Measurements from ENCODE around the gene SLC6A9. TPM values are rescaled to one million over a fixed set of nuclear protein-coding genes. Genes with fewer than 3 reads are reported as not detected.
A peak's percentile ranks its signal among the peaks of the same experiment; 100 is the strongest.

The SLC6A9 gene
- total RNA-seq, 4 donors from 2014 or later: 59.2 to 95.4 (median 84.5) TPM

DNA sequence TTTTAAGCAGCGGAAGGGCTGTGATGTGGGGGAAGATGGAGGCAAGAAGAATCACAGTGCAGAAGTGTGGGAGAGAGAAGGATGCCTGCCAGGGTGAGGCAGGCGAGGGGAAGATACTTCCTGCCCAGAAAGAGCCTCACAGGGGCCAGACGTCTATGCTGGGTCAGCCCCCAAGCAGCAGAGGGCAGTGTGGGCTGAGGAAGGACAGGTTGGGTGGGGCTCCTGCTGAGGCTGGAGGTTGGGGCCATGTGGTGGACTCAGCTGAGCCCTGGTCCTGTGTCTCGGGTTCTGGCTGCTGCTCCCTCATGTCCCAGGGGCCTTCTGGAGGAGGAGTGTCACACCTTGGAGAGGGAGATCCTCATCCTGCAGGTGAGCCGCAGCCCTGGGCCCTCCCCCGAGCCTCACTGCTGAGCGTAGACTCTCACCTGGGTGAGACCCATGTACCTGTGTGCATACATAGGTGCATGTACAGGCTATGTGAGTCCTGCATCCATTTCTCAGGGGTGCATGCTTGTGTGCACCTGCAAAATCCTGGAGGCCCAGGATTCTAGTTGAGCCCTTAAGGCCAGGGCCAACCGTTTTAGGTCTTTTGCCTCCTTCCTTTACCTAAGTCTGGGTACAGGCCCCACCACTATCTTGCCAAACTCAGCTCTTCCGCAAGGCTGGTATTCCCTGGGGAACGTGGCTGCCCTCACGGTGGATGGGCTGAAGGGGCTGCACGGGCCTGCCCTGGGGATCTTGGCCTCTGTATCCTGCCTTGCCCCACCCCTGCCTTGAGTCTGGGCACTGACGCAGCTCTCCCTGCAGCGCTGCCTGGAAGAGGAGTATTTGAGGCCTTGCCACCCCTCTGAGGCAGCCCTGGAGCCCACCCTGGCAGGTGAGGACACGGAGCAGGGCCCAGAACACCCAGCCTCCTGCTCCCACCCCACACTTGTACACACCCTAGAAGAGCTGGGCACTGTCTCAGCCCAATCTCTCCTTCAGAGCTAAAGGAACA lies 36.2 kb downstream of the SLC6A9 start:
- Histone ChIP-seq H3K4me1 (peaks cover 25% of the 10 kb centered on the region), H3K4me3 (no peak overlapping the region), H3K27ac (no peak overlapping the region), H3K9me3 (no peaks in the 10 kb centered on the region), H3K36me3 (peaks cover 6% of the 10 kb centered on the region), H3K27me3 (no peaks in the 10 kb centered on the region)
- DNase-seq (ENCODE audit: low spot score in 2 of 2): no peak
- WGBS: 81% methylated on average over 10 of the region's 15 CpGs
- no peak for TF ChIP-seq POLR2AphosphoS5 (IDR thresholded peaks at IDR 0.05)
- no peak for TF ChIP-seq POLR2A (IDR thresholded peaks at IDR 0.05)
- TF ChIP-seq EP300 (IDR thresholded peaks at IDR 0.05): no peak
- TF ChIP-seq, protein P1, sequence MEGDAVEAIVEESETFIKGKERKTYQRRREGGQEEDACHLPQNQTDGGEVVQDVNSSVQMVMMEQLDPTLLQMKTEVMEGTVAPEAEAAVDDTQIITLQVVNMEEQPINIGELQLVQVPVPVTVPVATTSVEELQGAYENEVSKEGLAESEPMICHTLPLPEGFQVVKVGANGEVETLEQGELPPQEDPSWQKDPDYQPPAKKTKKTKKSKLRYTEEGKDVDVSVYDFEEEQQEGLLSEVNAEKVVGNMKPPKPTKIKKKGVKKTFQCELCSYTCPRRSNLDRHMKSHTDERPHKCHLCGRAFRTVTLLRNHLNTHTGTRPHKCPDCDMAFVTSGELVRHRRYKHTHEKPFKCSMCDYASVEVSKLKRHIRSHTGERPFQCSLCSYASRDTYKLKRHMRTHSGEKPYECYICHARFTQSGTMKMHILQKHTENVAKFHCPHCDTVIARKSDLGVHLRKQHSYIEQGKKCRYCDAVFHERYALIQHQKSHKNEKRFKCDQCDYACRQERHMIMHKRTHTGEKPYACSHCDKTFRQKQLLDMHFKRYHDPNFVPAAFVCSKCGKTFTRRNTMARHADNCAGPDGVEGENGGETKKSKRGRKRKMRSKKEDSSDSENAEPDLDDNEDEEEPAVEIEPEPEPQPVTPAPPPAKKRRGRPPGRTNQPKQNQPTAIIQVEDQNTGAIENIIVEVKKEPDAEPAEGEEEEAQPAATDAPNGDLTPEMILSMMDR (IDR thresholded peaks at IDR 0.05): no peak

DNA sequence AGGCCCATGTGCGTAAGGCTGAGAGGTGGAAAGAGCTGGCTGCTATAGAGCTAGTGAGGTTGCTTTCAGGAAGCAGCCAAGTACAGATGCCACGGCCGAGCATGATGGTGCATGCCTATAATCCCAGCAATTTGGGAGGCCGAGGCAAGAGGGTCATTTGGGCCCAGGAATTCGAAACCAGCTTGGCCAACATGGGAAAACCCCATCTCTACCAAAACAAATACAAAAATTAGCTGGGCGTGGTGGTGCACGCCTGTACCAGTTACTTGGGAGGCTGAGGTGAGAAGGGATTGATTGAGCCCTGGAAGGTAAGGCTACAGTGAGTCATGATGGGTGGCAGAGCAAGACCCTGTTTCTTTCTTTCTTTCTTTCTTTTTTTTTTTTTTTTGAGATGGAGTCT lies 37.2 kb downstream of the SLC6A9 start:
- no peak for TF ChIP-seq EP300 (IDR thresholded peaks at IDR 0.05)
- no peak for TF ChIP-seq POLR2A (IDR thresholded peaks at IDR 0.05)
- TF ChIP-seq POLR2AphosphoS5 (IDR thresholded peaks at IDR 0.05): no peak
- TF ChIP-seq, protein P1 (IDR thresholded peaks at IDR 0.05): no peak
- H3K27ac ChIP-seq: no peak overlapping the region
- 73% methylated on average over 7 of the region's 7 CpGs for WGBS
- no peaks in the 10 kb centered on the region for H3K27me3 ChIP-seq
- no peak for DNase-seq (ENCODE audit: low spot score in 2 of 2)
- H3K4me3 ChIP-seq: no peak overlapping the region
- H3K36me3 ChIP-seq: peaks cover under 1% of the 10 kb centered on the region
- no peaks in the 10 kb centered on the region for H3K9me3 ChIP-seq
- peaks cover 25% of the 10 kb centered on the region for H3K4me1 ChIP-seq

DNA sequence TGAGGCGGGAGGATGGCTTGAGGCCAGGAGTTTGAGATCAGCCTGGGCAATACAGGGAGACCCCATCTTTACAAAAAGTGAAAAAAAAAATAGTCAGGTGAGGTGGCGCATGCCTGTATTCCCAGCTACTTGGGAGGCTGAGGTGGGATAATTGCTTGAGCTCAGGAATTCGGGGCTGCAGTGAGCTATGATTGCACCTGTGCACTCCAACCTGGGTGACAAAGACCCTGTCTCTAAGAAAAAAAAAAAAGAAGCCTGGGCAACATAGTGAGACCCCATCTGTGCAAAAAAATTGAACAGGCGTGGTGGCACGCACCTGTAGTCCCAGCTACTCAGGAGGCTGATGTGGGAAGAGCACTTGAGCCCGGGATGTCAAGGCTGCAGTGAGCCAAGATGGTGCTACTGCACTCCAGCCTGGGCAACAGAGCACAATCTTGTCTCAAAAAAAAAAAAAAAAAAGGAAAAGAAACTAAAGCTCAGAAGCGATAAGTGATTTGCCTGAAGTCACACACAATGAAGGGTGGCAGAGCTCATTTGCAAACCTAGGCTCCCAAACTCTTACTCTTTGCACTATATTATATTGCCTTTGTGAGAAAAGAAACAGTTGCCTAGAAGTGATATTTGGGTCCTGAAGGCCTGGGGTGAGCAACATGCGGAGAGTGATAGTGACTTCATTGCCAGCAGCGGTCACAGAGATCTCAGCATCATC lies 37.9 kb downstream of the SLC6A9 start:
- no peaks in the 10 kb centered on the region for H3K36me3 ChIP-seq

DNA sequence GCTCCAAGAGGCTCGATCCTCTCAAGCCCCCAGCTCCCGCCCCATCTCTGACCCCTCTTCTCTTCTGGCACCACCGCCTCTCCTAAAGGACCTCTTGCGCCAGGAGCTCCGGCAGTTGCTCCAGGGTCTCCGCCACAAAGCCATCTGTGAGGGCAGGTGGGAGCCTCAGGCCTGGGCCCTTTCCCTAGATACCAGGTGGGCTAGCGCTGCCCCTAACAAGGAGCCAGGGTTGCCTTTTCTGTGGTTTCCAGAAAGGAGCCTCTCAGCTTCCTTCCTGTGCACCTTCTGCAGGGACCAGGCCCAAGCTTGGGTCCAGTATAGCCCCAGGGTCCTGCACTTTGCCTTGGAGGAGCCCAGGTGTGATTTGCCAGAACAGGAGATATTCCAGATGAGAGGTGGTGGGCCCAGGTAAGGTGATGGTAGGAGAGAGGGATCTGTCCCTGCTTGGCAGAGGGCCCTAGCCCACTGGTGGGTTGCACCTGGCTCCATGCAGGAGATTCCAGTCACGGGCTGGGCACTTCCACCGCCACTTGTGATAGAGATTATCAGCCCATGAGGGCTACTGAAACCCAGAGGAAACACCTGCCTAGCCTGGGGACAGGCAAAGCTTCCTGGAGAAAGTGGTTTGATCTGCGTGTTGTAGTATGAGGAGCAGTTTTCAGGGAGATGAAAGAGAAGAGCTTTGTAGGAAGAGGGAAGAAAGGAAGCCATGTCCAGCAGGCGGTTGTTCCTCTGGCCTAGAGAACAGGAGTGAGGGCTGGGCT lies 38.8 kb downstream of the SLC6A9 start:
- TF ChIP-seq EP300 (IDR thresholded peaks at IDR 0.05) (no peak), POLR2AphosphoS5 (IDR thresholded peaks at IDR 0.05) (no peak), POLR2A (IDR thresholded peaks at IDR 0.05) (no peak)
- TF ChIP-seq, protein P1 (IDR thresholded peaks at IDR 0.05): no peak
- Histone ChIP-seq H3K27me3 (no peaks in the 10 kb centered on the region), H3K27ac (peak overlapping the region; percentile 71), H3K4me1 (peaks cover 25% of the 10 kb centered on the region), H3K9me3 (no peaks in the 10 kb centered on the region), H3K36me3 (no peaks in the 10 kb centered on the region), H3K4me3 (peak overlapping the region; percentile 63)
- peak in 1 of 2 donors; percentile 79 for DNase-seq (ENCODE audit: low spot score in 2 of 2)
- WGBS: 44% methylated on average over 11 of the region's 11 CpGs

More for the DNA sequence above, 37.9 kb downstream of the SLC6A9 start:
- no peak overlapping the region for H3K27ac ChIP-seq
- no peaks in the 10 kb centered on the region for H3K27me3 ChIP-seq
- DNase-seq (ENCODE audit: low spot score in 2 of 2): no peak
- H3K4me3 ChIP-seq: no peak overlapping the region
- TF ChIP-seq, protein P1 (IDR thresholded peaks at IDR 0.05): no peak
- TF ChIP-seq EP300 (IDR thresholded peaks at IDR 0.05) (no peak), POLR2A (IDR thresholded peaks at IDR 0.05) (no peak), POLR2AphosphoS5 (IDR thresholded peaks at IDR 0.05) (no peak)
- H3K4me1 ChIP-seq: peaks cover 25% of the 10 kb centered on the region
- H3K9me3 ChIP-seq: no peaks in the 10 kb centered on the region
- 91% methylated on average over 9 of the region's 9 CpGs for WGBS

All from suprapubic skin (tissue), 4 donors.